Mucosa of stomach (tissue), 1 donor: ENCODE measurements around the gene LSR.
"Not testable (repeated sequence)": the region's sequence is repeated elsewhere in the genome, so short reads cannot be mapped to it uniquely, and the experiment has no call there.

Experiments used
- H3K27me3 ChIP-seq: one replicate; pipeline ENCODE4 v1.7.0; 2013; ENCODE audit warnings: mild to moderate bottlenecking, low read length; ENCODE audit not compliant: control insufficient read depth, insufficient read depth
- H3K36me3 ChIP-seq: one replicate; pipeline ENCODE4 v1.7.0; 2013; ENCODE audit warnings: low read length; ENCODE audit not compliant: control insufficient read depth, insufficient read depth
- H3K4me1 ChIP-seq: one replicate; pipeline ENCODE4 v1.7.0; 2013; ENCODE audit warnings: mild to moderate bottlenecking, low read length; ENCODE audit not compliant: control insufficient read depth, insufficient read depth
- H3K4me3 ChIP-seq: one replicate; pipeline ENCODE4 v1.7.0; 2013; ENCODE audit warnings: low read length
- H3K9ac ChIP-seq: one replicate; pipeline ENCODE4 v1.7.0; 2013; ENCODE audit warnings: mild to moderate bottlenecking, low read length, moderate library complexity
- H3K9me3 ChIP-seq: one replicate; pipeline ENCODE4 v1.7.0; 2013; ENCODE audit warnings: mild to moderate bottlenecking, low read length, moderate library complexity; ENCODE audit not compliant: control insufficient read depth
- donor health status: Pancreatic carcinoma.

The LSR gene

DNA sequence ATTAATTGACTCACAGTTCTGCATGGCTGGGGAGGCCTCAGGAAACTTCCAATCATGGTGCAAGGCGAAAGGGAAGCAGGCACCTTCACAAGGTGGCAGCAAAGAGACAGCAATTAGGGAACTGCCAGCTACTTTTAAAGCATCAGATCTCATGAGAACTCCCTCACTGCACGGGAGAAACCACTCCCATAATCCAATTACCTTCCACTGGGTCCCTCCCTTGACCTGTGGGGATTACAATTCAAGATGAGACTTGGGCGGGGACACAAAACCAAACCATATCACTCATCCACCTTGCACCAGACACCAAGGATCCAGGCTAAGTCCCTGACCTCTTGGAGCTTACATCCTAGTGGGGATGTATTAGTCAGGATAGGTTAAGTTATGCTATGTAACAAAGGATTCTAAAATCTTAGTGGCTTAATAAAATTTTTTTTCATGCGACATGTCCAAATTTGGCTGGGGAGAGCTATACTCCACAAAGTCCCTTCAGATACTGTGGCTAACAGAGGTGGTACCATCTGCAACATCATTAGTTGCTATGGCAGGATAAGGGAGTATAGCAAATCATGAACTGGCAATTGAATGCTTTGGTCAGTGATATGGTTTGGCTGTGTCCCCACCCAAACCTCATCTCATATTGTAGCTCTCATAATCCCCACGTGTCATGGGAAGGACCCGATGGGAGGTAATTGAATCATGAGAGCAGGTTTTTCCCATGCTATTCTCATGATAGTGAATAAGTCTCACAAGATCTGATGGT lies 12.0 kb upstream of the LSR start:
- Histone ChIP-seq H3K27me3 (no peaks in the 10 kb centered on the region), H3K36me3 (no peaks in the 10 kb centered on the region), H3K4me1 (no peaks in the 10 kb centered on the region), H3K9me3 (no peaks in the 10 kb centered on the region), H3K9ac (no peak overlapping the region), H3K4me3 (no peak overlapping the region)

DNA sequence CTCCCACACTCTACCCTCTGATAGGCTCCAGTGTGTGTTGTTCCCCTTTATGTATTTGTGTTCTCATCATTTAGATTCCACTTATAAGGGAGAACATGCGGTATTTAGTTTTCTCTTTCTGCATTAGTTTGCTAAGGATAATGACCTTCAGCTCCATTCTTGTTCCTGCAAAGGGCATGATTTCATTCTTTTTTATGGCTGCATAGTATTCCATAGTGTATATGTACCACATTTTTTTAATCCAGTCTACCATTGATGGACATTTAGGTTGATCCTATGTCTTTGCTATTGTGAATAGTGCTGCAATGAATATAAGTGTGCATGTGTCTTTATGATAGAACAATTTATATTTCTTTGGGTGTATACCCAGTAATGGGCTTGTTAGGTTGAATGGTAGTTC lies 9.2 kb upstream of the LSR start:
- not testable (repeated sequence) for H3K36me3 ChIP-seq, H3K9ac ChIP-seq, H3K4me1 ChIP-seq, H3K27me3 ChIP-seq, H3K9me3 ChIP-seq, H3K4me3 ChIP-seq

DNA sequence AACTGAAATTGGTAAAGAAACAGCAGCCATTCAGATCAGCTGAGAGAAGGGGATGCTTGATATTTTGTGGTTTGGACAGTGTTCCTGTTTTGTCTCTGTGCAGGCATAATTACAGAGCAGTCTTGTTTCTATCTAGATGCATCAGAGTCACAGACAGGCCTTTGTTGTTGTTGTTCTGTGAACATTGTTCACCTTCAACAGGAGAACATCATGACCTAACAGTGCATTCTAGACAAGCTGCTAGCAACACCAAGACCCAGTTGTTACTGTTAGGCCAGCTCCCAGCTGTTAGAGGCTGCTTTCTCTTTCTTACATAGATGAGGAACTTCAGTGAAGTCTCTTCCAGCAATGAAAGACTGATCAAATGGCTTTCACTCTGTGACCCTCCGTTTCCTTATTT lies 8.5 kb upstream of the LSR start:
- no peak overlapping the region for H3K4me3 ChIP-seq

DNA sequence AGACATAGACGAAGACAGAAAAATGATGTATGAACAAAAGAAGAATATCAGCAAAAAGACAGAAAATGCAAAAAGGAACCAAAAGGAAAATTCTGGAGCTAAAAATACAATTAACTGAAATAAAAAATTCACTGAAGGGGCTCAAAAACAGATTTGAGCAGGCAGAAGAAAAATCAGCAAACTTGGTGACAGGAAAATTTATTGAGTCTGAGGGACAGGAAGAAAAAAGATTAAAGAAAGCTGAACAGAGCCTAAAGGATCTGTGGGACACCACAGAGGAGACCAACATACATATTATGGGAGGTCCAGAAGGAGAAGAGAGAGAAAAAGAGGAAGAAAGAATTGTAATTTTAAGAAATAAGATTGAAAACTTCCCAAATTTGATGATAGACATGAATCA lies 7.4 kb upstream of the LSR start:
- no peaks in the 10 kb centered on the region for H3K9me3 ChIP-seq
- H3K36me3 ChIP-seq = no peaks in the 10 kb centered on the region
- H3K9ac ChIP-seq = no peak overlapping the region
- H3K4me1 ChIP-seq = no peaks in the 10 kb centered on the region
- no peak overlapping the region for H3K4me3 ChIP-seq
- H3K27me3 ChIP-seq = no peaks in the 10 kb centered on the region

More for the DNA sequence above, 8.5 kb upstream of the LSR start:
- Histone ChIP-seq H3K36me3 (no peaks in the 10 kb centered on the region), H3K9me3 (no peaks in the 10 kb centered on the region), H3K9ac (no peak overlapping the region), H3K27me3 (no peaks in the 10 kb centered on the region), H3K4me1 (no peaks in the 10 kb centered on the region)

DNA sequence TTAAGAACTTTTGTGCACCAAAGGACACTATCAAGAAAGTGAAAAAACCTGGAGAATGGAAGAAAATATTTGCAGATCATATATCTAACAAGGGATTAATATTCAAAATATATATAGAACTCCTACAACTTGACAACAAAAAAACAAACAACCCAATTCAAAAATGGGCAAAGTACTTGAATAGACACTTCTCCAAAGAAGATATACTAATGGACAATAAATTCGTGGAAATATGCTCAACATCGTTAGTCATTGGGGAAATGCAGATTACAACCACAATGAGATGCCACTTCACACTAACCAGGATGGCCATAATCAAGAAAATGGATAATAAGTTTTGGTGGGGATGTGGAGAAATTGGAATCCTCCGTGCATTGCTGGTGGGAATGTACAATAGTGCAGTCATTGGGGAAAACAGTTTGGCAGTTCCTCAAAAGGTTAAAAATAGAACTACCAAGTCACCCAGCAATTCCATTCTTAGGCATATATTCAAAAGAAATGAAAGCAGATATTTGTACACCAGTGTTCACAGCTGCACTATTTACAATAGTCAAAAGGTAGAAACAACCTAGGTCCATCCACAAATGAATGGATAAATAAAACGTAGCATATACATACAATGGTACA lies 2.2 kb upstream of the LSR start:
- no peak overlapping the region for H3K4me3 ChIP-seq
- peaks cover 11% of the 10 kb centered on the region for H3K27me3 ChIP-seq
- H3K4me1 ChIP-seq = peaks cover 24% of the 10 kb centered on the region
- no peak overlapping the region for H3K9ac ChIP-seq
- H3K9me3 ChIP-seq = no peaks in the 10 kb centered on the region
- peaks cover 3% of the 10 kb centered on the region for H3K36me3 ChIP-seq

DNA sequence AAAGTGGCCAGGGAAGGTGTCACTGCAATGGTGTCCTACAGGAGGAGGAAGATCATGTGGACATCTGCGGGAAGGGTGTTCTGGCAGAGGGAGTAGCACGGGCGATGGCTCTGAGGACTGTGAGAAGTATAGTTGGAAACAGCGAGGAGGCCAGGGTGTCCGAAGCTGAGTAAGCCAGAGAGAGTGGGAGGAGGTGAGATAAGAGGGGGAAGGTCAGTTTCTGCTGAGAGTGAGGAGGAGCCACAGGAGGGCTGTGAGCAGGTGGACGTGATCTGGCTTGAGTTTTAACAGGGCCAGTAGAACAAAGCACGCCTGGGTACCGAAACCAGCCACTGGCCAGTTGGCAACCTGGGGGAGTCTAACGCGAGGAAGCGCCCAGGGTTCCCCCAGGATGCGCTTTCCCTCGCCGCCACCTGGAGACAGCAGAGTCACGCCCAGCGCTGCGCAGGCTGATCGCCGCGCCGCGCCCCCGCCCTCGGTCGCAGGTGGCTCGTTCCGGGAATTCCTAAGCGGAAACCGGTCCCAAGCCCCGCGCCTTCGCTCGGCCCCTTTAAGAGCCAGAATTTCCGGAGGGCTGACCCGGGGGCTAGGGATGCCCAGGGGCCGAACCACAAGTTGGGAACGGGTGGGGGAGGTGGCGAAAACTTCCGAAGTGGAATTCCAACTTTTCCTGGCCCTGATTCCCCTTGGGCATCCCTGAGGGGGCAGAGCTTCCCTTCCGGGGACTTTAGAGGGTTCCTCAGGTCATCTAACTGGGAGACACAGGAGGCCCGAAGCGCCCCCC lies 1.1 kb upstream of the LSR start:
- peak overlapping the region; percentile 88 for H3K9ac ChIP-seq
- H3K4me1 ChIP-seq = peaks cover 24% of the 10 kb centered on the region
- H3K9me3 ChIP-seq = no peaks in the 10 kb centered on the region
- peaks cover 3% of the 10 kb centered on the region for H3K36me3 ChIP-seq
- H3K27me3 ChIP-seq = peaks cover 11% of the 10 kb centered on the region
- peak overlapping the region; percentile 89 for H3K4me3 ChIP-seq

DNA sequence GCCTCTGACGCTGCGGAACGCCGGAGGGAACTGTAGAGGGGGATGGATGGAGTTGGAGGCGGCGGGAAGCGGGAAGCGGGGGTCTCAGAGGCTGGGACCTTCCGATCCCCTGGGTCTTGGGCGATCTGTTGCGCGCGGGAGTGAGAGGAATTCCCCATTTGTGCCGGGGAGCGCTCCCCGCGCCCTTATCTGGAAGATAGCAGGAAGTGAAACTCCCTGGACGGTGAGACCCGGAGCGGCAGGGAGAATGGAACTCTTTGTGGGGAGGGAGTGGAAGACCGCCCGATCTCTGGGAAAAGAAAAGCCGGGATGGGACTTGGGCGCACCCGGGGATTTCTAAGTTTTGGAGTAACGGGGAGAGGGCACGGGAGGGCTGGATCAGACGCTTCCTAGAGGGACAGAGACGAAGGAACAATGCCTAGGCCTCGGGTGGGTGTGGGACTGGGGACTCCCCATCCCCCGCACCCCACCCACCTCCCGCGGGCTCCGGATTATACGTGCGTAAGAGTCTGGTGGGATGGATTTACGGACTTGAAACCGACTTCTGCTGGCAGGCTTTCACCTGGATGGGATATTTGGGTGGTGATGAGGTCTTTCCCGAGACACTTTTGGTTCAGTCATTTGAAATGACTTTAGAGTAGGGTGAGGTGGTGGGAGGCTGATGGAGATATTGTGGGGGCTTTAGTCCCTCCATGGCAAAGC lies 495 bp downstream of the LSR start:
- Histone ChIP-seq H3K27me3 (peaks cover 11% of the 10 kb centered on the region), H3K4me3 (peak overlapping the region; percentile 89), H3K9ac (peak overlapping the region; percentile 88), H3K36me3 (peaks cover 3% of the 10 kb centered on the region), H3K9me3 (no peaks in the 10 kb centered on the region), H3K4me1 (peaks cover 34% of the 10 kb centered on the region)

DNA sequence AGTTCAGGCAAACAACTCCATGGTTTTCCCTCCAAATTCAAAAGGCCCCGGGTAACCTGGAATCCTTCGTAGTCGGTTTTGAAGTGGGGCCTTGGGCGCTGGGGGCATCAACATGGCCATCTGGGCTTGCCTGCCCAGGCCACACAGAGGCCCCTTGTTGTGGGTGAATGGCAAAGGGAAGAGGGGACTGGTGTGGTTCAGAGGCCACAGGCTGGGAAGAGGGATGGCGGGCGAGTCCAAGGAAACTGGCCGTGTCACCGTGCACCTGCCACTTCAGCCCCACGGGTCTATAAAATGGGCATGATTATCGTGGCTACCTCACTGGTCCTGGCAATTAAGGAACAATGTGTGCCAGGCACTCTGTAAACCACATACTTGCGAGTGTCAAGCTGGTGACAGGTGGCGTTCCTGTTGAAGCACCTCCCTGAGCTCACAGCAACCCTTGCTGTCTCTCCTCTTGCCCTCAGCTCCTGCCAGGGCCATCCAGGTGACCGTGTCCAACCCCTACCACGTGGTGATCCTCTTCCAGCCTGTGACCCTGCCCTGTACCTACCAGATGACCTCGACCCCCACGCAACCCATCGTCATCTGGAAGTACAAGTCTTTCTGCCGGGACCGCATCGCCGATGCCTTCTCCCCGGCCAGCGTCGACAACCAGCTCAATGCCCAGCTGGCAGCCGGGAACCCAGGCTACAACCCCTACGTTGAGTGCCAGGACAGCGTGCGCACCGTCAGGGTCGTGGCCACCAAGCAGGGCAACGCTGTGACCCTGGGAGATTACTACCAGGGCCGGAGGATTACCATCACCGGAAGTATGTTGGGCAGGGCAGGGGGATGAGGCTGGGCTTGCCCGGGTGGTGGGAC lies 1.3 kb downstream of the LSR start:
- H3K27me3 ChIP-seq = peaks cover 11% of the 10 kb centered on the region
- H3K9ac ChIP-seq = peak overlapping the region; percentile 88
- H3K4me3 ChIP-seq = peak overlapping the region; percentile 89
- no peaks in the 10 kb centered on the region for H3K9me3 ChIP-seq
- peaks cover 42% of the 10 kb centered on the region for H3K4me1 ChIP-seq
- peaks cover 3% of the 10 kb centered on the region for H3K36me3 ChIP-seq

DNA sequence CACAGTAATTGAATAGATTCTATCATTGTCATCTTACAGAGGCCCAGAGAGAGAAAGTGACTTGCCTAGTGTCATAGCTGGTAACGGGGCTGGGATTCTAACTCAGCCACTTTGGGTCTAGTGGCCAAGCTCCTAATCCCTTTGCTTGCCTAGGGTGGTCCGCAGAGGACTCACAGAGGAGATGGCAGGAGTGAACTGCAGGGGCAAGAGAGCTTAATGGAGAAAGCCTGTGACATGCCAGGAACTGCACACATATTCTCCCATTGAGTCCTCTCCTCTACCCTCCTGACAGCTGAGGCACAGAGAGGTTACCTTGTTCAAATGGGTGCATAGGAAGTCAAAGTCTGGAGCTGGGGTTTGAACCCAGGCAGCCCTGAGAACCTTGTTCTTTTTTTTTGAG lies 2.7 kb downstream of the LSR start:
- Histone ChIP-seq H3K36me3 (peaks cover 3% of the 10 kb centered on the region), H3K4me1 (peaks cover 47% of the 10 kb centered on the region), H3K27me3 (peaks cover 11% of the 10 kb centered on the region), H3K9ac (no peak overlapping the region), H3K4me3 (no peak overlapping the region), H3K9me3 (no peaks in the 10 kb centered on the region)

DNA sequence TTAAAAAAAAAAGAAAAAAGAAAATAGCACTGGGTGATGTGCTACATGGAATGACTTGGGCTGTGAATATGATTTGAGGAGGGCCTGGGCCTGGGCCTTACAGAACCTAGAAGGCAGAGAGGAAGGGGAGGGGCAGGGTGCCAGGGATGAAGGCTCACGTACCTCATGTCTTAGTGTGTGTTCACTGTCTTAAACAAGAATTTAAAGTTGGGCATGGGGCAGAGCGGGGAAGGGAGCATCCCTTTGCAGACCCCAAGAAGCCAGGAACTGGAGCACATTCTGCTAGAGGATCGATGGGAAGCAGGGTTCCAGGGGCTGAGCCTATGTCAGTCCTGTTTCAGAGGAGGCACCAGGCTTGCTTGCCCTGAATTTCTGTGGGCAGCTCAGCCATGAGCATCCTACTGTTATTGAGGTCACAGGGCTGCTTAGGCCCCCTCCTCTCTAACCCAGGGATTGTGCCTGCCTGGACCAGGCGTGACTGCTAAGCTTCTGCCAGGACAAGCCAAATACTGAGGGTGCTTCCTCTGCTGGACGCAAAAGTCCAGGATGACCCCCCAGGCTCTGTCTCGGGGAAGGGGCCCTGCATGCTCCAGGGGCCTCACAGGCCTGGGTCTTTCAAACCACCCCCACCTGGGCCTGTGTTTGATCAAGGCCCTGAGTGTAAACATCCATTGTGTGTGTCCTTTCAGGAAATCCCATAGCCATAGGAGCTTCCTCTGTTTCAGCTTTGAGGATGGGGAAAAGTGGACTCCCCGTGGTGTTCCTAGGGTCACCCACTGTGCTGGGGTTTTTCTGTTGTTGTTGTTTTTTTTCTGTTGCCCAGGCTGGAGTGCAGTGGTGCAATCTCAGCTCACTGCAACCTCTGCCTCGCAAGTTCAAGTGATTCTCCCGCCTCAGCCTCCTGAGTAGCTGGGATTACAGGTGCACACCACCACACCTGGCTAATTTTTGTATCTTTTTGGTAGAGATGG lies 4.8 kb downstream of the LSR start:
- Histone ChIP-seq H3K9me3 (no peaks in the 10 kb centered on the region), H3K4me3 (no peak overlapping the region), H3K36me3 (peaks cover 3% of the 10 kb centered on the region), H3K27me3 (peaks cover 8% of the 10 kb centered on the region), H3K9ac (no peak overlapping the region), H3K4me1 (peaks cover 44% of the 10 kb centered on the region)
